ENCODE data around the gene PNMT. TPM values are rescaled to one million over a fixed set of nuclear protein-coding genes. Genes with fewer than 3 reads are reported as not detected.

PNMT gene
- total and polyA plus RNA-seq, 2 of the 13 experiments (the other 11 are each of a cell fraction or from before 2014, with no cell fraction given): 0.25 TPM; not detected in 1

GRCh38 chr17:39687546-39688474, 19.6 kb downstream of the PNMT start, which contains the start of gene PGAP3 (continued):
- TF ChIP-seq, protein P1, sequence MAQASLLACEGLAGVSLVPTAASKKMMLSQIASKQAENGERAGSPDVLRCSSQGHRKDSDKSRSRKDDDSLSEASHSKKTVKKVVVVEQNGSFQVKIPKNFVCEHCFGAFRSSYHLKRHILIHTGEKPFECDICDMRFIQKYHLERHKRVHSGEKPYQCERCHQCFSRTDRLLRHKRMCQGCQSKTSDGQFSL (CRISPR knock-in tag; IDR thresholded peaks at IDR 0.05): 0 out of 2 replicates have a peak, but pooled peaks have one; percentile 42
- TF ChIP-seq HMG20B (CRISPR knock-in tag; conservative IDR thresholded peaks at IDR 0.05) (peak; percentile 57; the same call in 1 of the 2 replicates), FOXK2 (IDR thresholded peaks at IDR 0.05) (0 out of 2 replicates have a peak, but pooled peaks have one; percentile 19), BRD4 (CRISPR knock-in tag; IDR thresholded peaks at IDR 0.05) (peak; percentile 73; the same call in 1 of the 2 replicates), PRPF4 (IDR thresholded peaks at IDR 0.05; ENCODE audit: low read depth, low read length, poor library complexity, severe bottlenecking) (no peak), DNMT1 (CRISPR knock-in tag; IDR thresholded peaks at IDR 0.05) (no peak), KLF9 (CRISPR knock-in tag; IDR thresholded peaks at IDR 0.05; ENCODE audit: low read depth) (peak; percentile 74; the same call in 1 of the 2 replicates), ZNF282 (IDR thresholded peaks at IDR 0.05; ENCODE audit: partially characterized antibody) (no peak), THAP7 (CRISPR knock-in tag; IDR thresholded peaks at IDR 0.05) (no peak), ZNF619 (CRISPR knock-in tag; IDR thresholded peaks at IDR 0.05) (no peak), ZNF33A (CRISPR knock-in tag; IDR thresholded peaks at IDR 0.05; ENCODE audit: borderline replicate concordance) (no peak), TBX2 (CRISPR knock-in tag; IDR thresholded peaks at IDR 0.05; ENCODE audit: borderline replicate concordance) (no peak; the same call in 1 of the 2 replicates), ZFY (CRISPR knock-in tag; IDR thresholded peaks at IDR 0.05) (peak; percentile 68), TP53 (CRISPR knock-in tag; conservative IDR thresholded peaks at IDR 0.05) (0 out of 2 replicates have a peak, but pooled peaks have one; percentile 61), ZSCAN31 (CRISPR knock-in tag; IDR thresholded peaks at IDR 0.05; ENCODE audit: low read depth) (peak; percentile 64), BRF2 (CRISPR knock-in tag; IDR thresholded peaks at IDR 0.05) (0 out of 2 replicates have a peak, but pooled peaks have one; percentile 39), POLR2G (IDR thresholded peaks at IDR 0.05; ENCODE audit: low read depth, low read length) (peak; percentile 84), BRCA1 (CRISPR knock-in tag; IDR thresholded peaks at IDR 0.05) (0 out of 2 replicates have a peak, but pooled peaks have one; percentile 12)
- TF ChIP-seq, protein P2, sequence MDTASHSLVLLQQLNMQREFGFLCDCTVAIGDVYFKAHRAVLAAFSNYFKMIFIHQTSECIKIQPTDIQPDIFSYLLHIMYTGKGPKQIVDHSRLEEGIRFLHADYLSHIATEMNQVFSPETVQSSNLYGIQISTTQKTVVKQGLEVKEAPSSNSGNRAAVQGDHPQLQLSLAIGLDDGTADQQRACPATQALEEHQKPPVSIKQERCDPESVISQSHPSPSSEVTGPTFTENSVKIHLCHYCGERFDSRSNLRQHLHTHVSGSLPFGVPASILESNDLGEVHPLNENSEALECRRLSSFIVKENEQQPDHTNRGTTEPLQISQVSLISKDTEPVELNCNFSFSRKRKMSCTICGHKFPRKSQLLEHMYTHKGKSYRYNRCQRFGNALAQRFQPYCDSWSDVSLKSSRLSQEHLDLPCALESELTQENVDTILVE (CRISPR knock-in tag; IDR thresholded peaks at IDR 0.05): peak; percentile 99
- TF ChIP-seq, protein P3, sequence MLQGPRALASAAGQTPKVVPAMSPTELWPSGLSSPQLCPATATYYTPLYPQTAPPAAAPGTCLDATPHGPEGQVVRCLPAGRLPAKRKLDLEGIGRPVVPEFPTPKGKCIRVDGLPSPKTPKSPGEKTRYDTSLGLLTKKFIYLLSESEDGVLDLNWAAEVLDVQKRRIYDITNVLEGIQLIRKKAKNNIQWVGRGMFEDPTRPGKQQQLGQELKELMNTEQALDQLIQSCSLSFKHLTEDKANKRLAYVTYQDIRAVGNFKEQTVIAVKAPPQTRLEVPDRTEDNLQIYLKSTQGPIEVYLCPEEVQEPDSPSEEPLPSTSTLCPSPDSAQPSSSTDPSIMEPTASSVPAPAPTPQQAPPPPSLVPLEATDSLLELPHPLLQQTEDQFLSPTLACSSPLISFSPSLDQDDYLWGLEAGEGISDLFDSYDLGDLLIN (CRISPR knock-in tag; IDR thresholded peaks at IDR 0.05; ENCODE audit: borderline replicate concordance): peak; percentile 63; the same call in 1 of the 2 replicates
